ENCODE results near the gene CAPRIN2.

DNA sequence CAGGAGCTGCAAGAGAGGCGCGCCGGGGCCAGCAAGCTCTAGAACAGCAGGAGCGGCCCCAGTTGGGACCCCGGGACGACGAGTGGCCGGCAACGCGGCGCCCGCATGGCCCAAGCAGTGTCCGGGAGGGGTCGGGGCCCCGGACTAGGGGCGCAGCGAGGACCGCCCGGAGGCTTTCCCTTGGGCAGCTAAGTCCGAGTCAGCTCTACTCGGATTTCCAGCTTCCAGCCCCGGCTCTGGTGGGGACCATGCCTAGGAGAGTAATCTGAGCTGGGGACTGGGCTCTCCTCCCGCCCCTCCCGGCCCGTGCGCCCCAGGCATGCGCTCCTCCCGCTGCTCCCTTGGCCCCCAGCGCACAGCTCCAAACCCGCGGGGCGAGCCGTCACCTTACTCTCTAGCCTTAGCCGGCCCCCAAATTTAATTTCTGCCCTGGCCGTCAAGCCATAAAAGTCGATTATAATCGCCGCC, 41.6 kb upstream of the CAPRIN2 start:
- TF ChIP-seq, protein P1, sequence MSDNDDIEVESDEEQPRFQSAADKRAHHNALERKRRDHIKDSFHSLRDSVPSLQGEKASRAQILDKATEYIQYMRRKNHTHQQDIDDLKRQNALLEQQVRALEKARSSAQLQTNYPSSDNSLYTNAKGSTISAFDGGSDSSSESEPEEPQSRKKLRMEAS (IDR thresholded peaks at IDR 0.05; ENCODE audit: low read depth, low read length): no peak
- TF ChIP-seq, protein P2, sequence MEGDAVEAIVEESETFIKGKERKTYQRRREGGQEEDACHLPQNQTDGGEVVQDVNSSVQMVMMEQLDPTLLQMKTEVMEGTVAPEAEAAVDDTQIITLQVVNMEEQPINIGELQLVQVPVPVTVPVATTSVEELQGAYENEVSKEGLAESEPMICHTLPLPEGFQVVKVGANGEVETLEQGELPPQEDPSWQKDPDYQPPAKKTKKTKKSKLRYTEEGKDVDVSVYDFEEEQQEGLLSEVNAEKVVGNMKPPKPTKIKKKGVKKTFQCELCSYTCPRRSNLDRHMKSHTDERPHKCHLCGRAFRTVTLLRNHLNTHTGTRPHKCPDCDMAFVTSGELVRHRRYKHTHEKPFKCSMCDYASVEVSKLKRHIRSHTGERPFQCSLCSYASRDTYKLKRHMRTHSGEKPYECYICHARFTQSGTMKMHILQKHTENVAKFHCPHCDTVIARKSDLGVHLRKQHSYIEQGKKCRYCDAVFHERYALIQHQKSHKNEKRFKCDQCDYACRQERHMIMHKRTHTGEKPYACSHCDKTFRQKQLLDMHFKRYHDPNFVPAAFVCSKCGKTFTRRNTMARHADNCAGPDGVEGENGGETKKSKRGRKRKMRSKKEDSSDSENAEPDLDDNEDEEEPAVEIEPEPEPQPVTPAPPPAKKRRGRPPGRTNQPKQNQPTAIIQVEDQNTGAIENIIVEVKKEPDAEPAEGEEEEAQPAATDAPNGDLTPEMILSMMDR (IDR thresholded peaks at IDR 0.05; ENCODE audit: low read depth, low read length): no peak
